Stimulated activated CD4-positive, alpha-beta T cell treated with anti-CD3 and anti-CD28 coated beads, TNF-alpha, amount 100 ng/mL, for 24 hours (primary cell): Measurements from ENCODE around the gene DYNC2I2.
"Not testable (repeated sequence)": the region's sequence is repeated elsewhere in the genome, so short reads cannot be mapped to it uniquely, and the experiment has no call there.

Experiments
- DNase-seq, 3 experiments: peaks; one replicate each; pipeline ENCODE4 v3.0.0-alpha.2; 2020; ENCODE audit warnings: low read depth in 3 of 3

Gene DYNC2I2

GRCh38 chr9:128656416-128657343 lies at the start of gene DYNC2I2:
Gene DYNC2I2, minus strand, starts transcription at chr9:128656847. Its CDS starts 121 bp downstream, at chr9:128656726.
- peak; percentile 93 to 96 (median 93) for DNase-seq

GRCh38 chr9:128706045-128706444 lies 49.4 kb upstream of the DYNC2I2 start:
- DNase-seq, result no peak

DNA sequence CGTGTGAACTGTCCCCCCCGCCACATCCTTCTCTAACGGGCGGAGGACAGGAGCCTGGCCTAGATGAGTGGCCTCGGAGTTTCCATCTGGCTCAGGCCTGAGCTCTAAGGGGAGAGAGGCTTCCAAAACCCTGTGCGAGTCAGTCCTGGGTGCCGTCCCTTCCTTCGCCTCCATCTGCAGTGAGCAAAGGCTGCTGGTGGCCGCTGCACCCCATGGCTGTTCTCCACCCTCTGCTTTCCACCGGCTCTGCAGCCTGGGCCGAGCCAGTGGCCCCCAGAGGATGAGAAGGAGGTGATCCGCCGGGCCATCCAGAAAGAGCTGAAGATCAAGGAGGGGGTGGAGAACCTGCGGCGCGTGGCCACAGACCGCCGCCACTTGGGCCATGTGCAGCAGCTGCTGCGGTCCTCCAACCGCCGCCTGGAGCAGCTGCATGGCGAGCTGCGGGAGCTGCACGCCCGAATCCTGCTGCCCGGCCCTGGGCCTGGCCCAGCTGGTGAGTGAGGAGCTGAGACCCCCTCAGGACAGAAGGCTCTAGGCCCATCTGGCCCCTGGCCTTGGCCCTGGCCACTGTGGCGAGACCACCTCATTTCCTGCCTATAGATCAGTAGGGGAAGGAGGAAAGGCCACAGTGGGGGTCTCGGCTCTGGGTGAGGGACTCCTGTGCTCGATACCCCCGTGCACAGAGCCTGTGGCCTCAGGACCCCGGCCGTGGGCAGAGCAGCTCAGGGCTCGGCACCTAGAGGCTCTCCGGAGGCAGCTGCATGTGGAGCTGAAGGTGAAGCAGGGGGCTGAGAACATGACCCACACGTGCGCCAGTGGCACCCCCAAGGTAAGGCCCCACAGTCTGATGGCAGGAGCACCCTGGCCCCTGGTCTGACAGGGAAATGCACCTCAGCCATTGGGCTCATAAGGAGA lies 48.7 kb upstream of the DYNC2I2 start:
- DNase-seq, result no peak

- no peak for DNase-seq
Observed at GRCh38 chr9:128704356-128704670, 47.7 kb upstream of the DYNC2I2 start.

DNA sequence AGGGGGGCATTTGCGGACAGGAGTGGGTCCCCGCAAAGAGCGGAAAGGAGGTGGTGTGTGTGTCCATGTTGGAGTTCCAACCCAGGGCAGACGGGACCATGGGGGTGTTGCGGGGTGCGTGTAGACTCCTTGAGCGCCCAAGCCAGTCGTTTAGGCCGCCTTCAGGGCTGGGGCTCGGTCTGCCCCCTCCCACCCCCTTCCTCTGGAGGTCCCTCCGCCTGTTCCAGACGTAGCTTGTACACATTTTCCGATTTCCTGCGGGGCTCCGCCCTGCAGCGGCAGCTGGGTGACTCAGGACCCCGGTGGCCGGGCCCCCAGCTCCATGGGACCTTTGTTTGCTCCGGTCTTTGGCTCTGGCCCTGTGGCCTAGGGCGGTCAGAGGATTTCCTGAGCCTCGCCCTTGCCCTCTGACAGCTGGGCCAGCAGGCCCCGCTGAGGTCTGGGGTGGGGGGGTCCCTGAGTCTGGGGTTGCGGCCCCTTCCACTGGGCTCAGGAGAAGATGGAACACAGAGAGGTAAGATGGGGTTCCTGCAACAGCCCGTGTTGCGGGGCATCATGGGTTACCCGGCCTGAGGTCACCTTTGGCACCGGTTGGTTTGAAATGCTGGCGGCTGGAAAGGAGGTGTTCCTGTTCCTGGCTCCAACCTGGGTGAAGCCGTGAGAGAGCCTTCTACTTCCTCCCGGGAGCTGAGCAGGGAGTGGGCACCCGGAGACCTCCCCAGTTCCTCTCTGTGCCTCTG lies 47.1 kb upstream of the DYNC2I2 start:
- no peak for DNase-seq

GRCh38 chr9:128702949-128703615 lies 46.4 kb upstream of the DYNC2I2 start:
- peak in 1 of 3 experiments; percentile 44 for DNase-seq

GRCh38 chr9:128702445-128702948 lies 45.9 kb upstream of the DYNC2I2 start, which contains the start of gene PKN3:
Gene PKN3, plus strand, starts transcription at chr9:128702503. Its CDS starts 413 bp downstream, at chr9:128702916.
- peak; percentile 71 to 90 (median 74) for DNase-seq

DNA sequence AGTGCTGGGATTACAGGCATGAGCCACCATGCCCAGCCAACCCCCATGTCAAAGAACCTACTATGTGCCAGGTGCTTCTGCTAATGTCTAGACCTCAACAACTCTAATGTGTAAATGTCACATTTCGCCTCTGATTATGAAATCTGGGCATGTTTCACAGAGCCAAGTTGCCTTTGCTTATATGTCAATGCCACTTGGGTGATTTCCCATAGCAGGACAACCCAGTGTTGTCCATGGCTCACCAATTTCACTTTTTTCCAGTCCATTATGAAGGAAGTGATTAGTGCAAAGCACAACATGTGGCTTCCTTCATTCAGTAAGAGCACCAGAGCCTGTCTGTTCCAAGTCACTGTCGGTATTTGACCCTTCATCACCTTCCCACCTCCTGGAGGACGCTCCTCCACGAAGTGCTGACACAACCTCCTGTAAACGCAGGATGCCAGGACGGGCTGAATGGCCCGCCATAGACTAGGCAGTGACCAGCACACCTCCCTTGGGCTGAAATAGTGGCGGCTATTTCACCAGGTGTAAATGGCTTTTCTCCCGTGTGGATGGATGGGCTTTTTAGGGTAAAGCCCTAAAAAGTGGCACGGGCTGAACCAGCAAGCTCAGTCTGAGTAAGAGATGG lies 44.7 kb upstream of the DYNC2I2 start:
- DNase-seq, result no peak

- not testable (repeated sequence) for DNase-seq
Observed at GRCh38 chr9:128699096-128699795, 42.6 kb upstream of the DYNC2I2 start.

GRCh38 chr9:128696923-128697707 lies 40.5 kb upstream of the DYNC2I2 start:
- no peak for DNase-seq

DNA sequence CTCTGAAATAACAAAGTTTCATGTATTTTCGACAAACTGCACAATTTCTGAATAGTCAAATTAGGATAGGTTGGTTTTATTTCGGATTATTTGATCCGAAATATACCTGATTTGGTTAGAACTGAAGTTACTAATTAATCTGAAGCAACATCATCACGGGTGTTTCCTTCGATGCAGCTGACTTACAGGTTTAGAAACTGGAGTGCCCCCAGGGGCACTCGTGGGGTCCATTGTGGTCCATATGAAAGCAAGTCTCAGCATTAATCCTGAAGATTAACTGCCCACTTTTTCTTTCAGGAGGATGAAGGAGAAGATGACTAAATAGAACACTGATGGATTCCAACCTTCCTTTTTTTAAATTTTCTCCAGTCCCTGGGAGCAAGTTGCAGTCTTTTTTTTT lies 37.7 kb upstream of the DYNC2I2 start:
- no peak for DNase-seq

DNA sequence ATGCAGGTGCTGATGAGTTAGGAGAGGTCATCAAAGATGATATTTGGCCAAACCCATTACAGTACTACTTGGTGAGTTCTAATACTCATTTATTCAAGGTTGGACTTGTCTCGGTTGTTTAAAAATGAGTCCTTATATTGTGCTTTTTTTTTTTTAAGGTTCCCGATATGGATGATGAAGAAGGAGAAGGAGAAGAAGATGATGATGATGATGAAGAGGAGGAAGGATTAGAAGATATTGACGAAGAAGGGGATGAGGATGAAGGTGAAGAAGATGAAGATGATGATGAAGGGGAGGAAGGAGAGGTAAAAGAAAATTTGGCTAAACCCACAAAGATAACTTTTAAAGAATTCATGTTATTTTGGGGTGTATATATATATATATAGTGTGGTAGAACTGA lies 37.1 kb upstream of the DYNC2I2 start:
- not testable (repeated sequence) for DNase-seq

DNA sequence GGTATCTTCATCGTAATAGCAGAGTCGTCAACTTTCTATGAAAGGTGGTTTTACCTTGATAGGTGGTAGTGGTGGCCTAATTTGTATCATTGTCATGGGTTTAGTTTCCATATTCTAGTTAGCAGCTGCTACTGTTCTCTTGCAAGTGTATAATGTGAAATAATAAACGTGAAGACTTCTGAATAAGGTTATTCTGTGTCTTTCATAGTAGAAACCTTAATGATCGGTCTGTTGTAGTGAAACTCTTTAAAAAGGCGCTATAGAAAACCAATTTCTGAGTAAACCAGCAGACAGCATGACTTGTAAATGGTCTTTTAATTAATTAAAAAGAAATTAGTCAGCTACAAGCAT lies 34.0 kb upstream of the DYNC2I2 start:
- DNase-seq, result no peak

- DNase-seq, result peak in 2 of 3 experiments; percentile 21 to 39
Observed at GRCh38 chr9:128689820-128690683, 33.4 kb upstream of the DYNC2I2 start.

DNA sequence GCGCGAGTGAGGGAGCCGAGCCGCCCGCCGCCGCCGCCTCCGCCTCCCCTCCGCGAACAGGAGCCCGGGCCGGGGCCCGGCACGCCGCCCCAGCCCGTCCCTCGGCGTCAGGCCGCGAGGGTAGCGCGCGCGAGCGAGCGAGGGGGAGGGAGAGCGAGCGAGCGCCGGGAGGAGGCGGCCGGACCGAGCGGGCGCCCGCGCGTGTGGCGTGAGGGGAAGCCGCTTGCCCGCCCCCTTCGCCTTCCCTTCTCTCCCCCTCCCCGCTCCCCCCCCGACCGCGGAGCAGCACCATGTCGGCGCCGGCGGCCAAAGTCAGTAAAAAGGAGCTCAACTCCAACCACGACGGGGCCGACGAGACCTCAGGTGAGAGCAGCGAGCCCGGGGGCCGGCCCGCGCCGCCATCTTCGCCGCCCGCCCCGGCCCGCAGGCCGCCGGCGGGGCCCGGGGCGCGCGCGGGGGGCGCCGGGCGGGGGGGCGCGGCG lies 32.7 kb upstream of the DYNC2I2 start:
- DNase-seq, result peak in 2 of 3 experiments; percentile 25 to 45

DNA sequence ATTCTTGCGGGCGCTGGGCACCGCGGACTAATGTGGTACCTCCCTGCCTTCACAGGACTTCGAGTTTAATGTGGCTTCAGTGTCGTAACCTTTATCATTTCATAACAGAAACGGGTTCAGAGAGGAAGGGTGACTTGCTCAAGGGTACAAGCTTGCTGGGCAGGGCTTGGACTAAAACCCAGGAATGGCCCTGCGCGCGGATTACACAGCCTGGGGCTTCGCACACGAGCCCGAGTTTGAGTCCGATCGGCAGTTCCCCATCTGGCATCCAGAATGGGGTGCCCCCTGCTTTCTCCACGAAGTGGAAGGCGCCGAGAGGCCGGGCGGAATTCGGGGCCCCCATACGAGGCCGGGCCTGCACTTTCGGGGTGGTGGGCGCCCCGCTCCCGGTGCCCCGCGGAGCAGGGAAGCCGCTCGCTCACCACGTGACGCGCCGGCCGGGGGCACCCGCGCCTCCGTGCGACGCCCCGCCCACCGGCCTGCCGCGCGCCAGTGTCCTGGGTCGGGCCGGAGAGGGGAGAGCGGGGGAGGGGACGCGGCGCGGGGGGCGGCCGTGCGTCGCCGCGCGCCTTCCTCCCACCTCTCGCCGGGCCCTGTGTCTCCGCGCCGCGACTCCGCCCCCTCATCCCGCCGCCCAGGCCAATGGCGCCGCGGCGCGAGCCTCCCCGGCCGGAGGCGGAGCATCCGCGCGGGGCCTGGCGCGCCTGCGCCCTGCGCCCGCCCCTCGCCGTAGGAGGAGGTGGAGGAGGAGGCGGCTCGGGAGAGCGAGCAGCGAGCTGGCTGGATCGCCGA lies 32.0 kb upstream of the DYNC2I2 start, which contains the start of gene SET:
SET (plus strand) TSS at position 722 of the 792 bp plus-strand sequence. CDS start 361 bp downstream, outside the sequence.
- DNase-seq, result peak; percentile 84 to 95 (median 88)

- DNase-seq, result no peak
Observed at GRCh38 chr9:128687453-128687852, 30.8 kb upstream of the DYNC2I2 start.
